Thoracic aorta endothelial cell (primary cell): ENCODE results near the gene LMTK2. TPM values are rescaled to one million over a fixed set of nuclear protein-coding genes. Genes with fewer than 3 reads are reported as not detected.

Source experiments
- total RNA-seq: library from RNA; depleted of rRNA; stranded (reverse); fragments of >200 nt; gene quantifications from 2 replicates; pipeline ENCODE4 v1.2.3, GENCODE V29; 2012

LMTK2 gene
- total RNA-seq: 18.0 and 19.5 TPM in 2 replicates

GRCh38 chr7:98106647-98107312 lies at the start of gene LMTK2:
LMTK2 (plus strand) TSS chr7:98106862; CDS start chr7:98107178, 316 bp downstream.

GRCh38 chr7:98211221-98211675 lies 104.6 kb downstream of the LMTK2 start, which contains the start of gene BHLHA15:
BHLHA15 (plus strand) TSS chr7:98211439; CDS start chr7:98212310, 871 bp downstream.

GRCh38 chr7:98251601-98252424 lies 145.2 kb downstream of the LMTK2 start, which contains the start of gene TECPR1:
TECPR1 (minus strand) TSS chr7:98252232; CDS start chr7:98246146, 6,086 bp downstream.

Other genes starting within 250 kb of the LMTK2 start
- gene ASNS, start 234.5 kb upstream of the LMTK2 start, total RNA-seq: 18.1 and 29.9 TPM in 2 replicates
- not detected in 2 replicates for gene OCM2, start 116.7 kb upstream of the LMTK2 start, total RNA-seq
- gene BHLHA15, start 104.6 kb downstream of the LMTK2 start, total RNA-seq: 1.1 and 1.4 TPM in 2 replicates
- 46.7 and 56.3 TPM in 2 replicates for gene TECPR1, start 145.4 kb downstream of the LMTK2 start, total RNA-seq
- 58.5 and 67.3 TPM in 2 replicates for gene BRI3, start 174.8 kb downstream of the LMTK2 start, total RNA-seq